ENCODE data around the gene PTPRF.

Gene PTPRF

DNA sequence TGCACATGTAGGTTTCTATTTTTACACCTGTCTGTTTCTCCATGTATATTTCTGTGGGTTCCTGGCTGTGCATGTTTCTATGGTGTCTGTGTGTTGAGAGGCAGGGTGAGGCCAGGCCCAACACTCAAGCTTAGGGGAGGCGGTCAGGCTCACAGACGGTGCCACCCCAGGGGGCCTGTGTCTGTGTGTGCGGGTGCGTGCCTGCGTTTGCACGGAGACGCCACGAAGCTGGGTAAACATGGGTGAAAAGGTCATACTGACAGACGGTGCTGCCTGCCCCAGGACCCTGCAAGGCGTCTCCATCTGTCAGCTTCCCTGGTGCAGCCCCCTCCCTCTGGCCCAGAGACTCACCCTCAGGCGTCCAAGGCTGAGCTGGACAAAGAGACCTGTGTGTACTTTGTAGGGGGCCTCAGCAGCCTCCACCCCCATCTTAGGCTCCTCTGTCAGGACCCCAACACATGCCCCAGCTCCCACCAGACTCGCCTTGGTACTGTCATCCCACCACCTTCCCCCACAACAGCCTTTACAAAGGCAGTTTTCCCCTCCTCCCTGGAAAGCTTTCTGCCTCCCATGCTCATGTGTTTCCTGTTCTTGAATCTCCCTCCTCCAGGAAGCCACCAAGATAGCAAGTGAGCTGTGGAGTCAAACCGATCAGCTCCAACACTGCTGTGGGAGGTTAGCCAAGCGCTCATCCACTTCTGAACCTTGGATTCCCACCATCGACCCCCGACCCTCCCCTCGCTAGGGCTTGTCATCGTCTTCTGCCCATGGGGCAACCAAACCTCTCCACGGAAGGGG lies 34.1 kb downstream of the PTPRF start:
- Histone ChIP-seq H3K27me3 (peaks cover 39% of the 10 kb centered on the region), H3K4me3 (ENCODE audit: low read depth in 1 of 2, low read length in 1 of 2) (no peak overlapping the region), H3K4me1 (ENCODE audit: control insufficient read depth in 1 of 2, insufficient read depth in 1 of 2, low read depth in 1 of 2, low read length in 1 of 2) (peaks cover 0 to 6% of the 10 kb centered on the region in 2 experiments), H3K27ac (no peak overlapping the region), H3K36me3 (no peaks in the 10 kb centered on the region), H3K9me3 (no peaks in the 10 kb centered on the region)
- TF ChIP-seq, protein P1, sequence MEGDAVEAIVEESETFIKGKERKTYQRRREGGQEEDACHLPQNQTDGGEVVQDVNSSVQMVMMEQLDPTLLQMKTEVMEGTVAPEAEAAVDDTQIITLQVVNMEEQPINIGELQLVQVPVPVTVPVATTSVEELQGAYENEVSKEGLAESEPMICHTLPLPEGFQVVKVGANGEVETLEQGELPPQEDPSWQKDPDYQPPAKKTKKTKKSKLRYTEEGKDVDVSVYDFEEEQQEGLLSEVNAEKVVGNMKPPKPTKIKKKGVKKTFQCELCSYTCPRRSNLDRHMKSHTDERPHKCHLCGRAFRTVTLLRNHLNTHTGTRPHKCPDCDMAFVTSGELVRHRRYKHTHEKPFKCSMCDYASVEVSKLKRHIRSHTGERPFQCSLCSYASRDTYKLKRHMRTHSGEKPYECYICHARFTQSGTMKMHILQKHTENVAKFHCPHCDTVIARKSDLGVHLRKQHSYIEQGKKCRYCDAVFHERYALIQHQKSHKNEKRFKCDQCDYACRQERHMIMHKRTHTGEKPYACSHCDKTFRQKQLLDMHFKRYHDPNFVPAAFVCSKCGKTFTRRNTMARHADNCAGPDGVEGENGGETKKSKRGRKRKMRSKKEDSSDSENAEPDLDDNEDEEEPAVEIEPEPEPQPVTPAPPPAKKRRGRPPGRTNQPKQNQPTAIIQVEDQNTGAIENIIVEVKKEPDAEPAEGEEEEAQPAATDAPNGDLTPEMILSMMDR (IDR thresholded peaks at IDR 0.05): no peak

- H3K36me3 ChIP-seq: no peaks in the 10 kb centered on the region
- H3K27me3 ChIP-seq: peaks cover 39% of the 10 kb centered on the region
- peak overlapping the region in 1 of 2 experiments; percentile 21 for H3K4me3 ChIP-seq (ENCODE audit: low read depth in 1 of 2, low read length in 1 of 2)
- no peak overlapping the region for H3K27ac ChIP-seq
- peaks cover 0 to 6% of the 10 kb centered on the region in 2 experiments for H3K4me1 ChIP-seq (ENCODE audit: control insufficient read depth in 1 of 2, insufficient read depth in 1 of 2, low read depth in 1 of 2, low read length in 1 of 2)
- TF ChIP-seq, protein P1 (IDR thresholded peaks at IDR 0.05): no peak
- H3K9me3 ChIP-seq: no peaks in the 10 kb centered on the region
Observed at GRCh38 chr1:43565600-43566360, 35.1 kb downstream of the PTPRF start.

DNA sequence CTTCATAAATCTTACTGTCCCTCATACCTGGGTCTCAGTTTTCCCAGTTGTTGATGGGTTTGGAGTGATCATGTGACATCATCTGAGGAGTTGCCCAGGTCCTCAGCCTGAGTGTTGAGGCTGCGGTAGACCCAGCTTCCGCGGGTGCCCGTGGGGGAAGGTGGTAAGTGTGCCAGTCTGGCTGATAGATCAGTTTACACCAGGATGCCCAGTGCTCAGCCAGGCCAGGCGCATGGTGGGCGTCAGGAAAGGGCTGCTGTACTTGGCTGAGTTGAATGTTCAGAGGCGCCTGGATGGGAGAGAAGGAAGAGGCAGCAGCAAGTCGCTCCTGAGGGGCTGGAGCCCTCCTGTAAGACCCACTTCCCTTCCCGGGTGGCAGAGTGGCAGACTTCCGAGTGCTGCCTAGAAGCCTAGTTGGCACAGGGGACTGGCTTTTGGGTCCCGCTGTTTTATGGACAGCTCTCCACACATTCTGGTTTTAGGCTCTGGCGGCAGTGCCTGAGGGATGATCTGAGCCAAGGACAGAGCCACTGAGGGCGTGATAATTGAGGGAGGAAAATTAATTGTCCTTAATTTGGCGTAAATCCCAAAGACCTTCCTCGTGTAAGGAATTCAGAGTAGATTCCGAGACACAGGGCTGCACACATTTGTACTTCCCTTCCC lies 35.8 kb downstream of the PTPRF start:
- H3K36me3 ChIP-seq: no peaks in the 10 kb centered on the region
- no peaks in the 10 kb centered on the region for H3K9me3 ChIP-seq
- H3K27me3 ChIP-seq: peaks cover 39% of the 10 kb centered on the region
- H3K27ac ChIP-seq: no peak overlapping the region
- H3K4me3 ChIP-seq (ENCODE audit: low read depth in 1 of 2, low read length in 1 of 2): no peak overlapping the region
- peaks cover 0 to 6% of the 10 kb centered on the region in 2 experiments for H3K4me1 ChIP-seq (ENCODE audit: control insufficient read depth in 1 of 2, insufficient read depth in 1 of 2, low read depth in 1 of 2, low read length in 1 of 2)
- TF ChIP-seq, protein P1 (IDR thresholded peaks at IDR 0.05): no peak

DNA sequence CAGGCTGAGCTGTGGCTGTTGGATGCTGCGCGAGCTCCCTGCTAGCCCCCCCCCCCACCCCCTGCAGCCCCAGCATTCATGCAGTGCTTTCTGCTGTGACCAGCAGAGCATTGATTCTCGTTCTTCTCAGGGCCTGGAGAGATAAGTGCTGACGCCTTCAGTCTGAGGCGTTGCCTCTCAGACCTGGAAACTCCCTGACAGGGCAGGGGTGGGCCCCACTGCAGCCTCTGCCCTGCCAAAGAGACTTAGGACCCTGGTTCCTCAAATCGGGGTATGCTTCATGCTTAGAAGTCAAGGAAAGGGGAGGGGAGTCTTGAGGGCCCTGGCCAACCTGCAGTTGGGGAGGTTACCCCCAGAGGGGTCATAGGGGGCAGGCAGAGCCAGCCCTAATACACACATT lies 38.5 kb downstream of the PTPRF start:
- H3K4me3 ChIP-seq (ENCODE audit: low read depth in 1 of 2, low read length in 1 of 2): no peak overlapping the region
- peaks cover 0 to 6% of the 10 kb centered on the region in 2 experiments for H3K4me1 ChIP-seq (ENCODE audit: control insufficient read depth in 1 of 2, insufficient read depth in 1 of 2, low read depth in 1 of 2, low read length in 1 of 2)
- H3K36me3 ChIP-seq: no peaks in the 10 kb centered on the region
- TF ChIP-seq, protein P1 (IDR thresholded peaks at IDR 0.05): no peak
- no peaks in the 10 kb centered on the region for H3K9me3 ChIP-seq
- H3K27me3 ChIP-seq: peaks cover 35% of the 10 kb centered on the region
- H3K27ac ChIP-seq: no peak overlapping the region

- Histone ChIP-seq H3K4me1 (ENCODE audit: control insufficient read depth in 1 of 2, insufficient read depth in 1 of 2, low read depth in 1 of 2, low read length in 1 of 2) (peaks cover 0 to 6% of the 10 kb centered on the region in 2 experiments), H3K9me3 (no peaks in the 10 kb centered on the region), H3K4me3 (ENCODE audit: low read depth in 1 of 2, low read length in 1 of 2) (no peak overlapping the region), H3K36me3 (no peaks in the 10 kb centered on the region), H3K27me3 (peaks cover 24% of the 10 kb centered on the region), H3K27ac (no peak overlapping the region)
- TF ChIP-seq, protein P1 (IDR thresholded peaks at IDR 0.05): no peak
Observed at GRCh38 chr1:43570277-43570676, 39.6 kb downstream of the PTPRF start.
